HepG2 (cell line): Measurements from ENCODE around the gene ABCG4. TPM values are rescaled to one million over a fixed set of nuclear protein-coding genes. Genes with fewer than 3 reads are reported as not detected.

Experiments
- ATAC-seq: fragments of 200-7000 bp; cut with Tn5 transposase; 3 replicates; pipeline ENCODE4 v1.9.1; 2020; ENCODE audit warnings: mild to moderate bottlenecking, moderate library complexity
- BruUV-seq: library from RNA; stranded (reverse); fragments of 400-500 nt; replicated peaks from 2 replicates; lab custom pipeline; 2021; lab: Mats Ljungman, UMichigan
- CTCF ChIA-PET: fragments of 300-600 bp; formaldehyde crosslinking; extraction: SDS; loops from one replicate; lab custom pipeline; 2021; ENCODE audit warnings: low total read pairs, inconsistent platforms, low intra/inter-chr PET ratio; lab: Yijun Ruan, JAX
- POLR2A ChIA-PET: fragments of 350-600 bp; sonication (Branson Sonifier 250); formaldehyde crosslinking; loops from one replicate; lab custom pipeline; 2020; ENCODE audit warnings: antibody characterized with exemption, inconsistent platforms; lab: Yijun Ruan, JAX
- DNase-seq: peaks from one replicate; pipeline ENCODE4 v3.0.0-alpha.2; 2015; ENCODE audit warnings: low spot score
- FAIRE-seq: peaks from 3 replicates; lab custom pipeline; 2011; peaks lifted over from hg19 to GRCh38; lab: Jason Lieb, UNC
- H2AFZ ChIP-seq: one replicate; pipeline ENCODE4 v1.6.1; 2011; ENCODE audit warnings: low read length, inconsistent platforms
- H3K27ac ChIP-seq: fragments of 300-600 bp; 3 replicates; pipeline ENCODE4 v1.8.0; 2011; ENCODE audit warnings: mixed run types, mild to moderate bottlenecking, mixed read lengths, low read length, inconsistent platforms; ENCODE audit not compliant: insufficient read depth; ENCODE audit errors: extremely low read length
- H3K27me3 ChIP-seq, 2 experiments: fragments of 200-600 bp in 1 of 2; 2 replicates in 1 of 2; 3 replicates in 1 of 2; pipeline versions ENCODE4 v1.6.0 to v1.8.0; 2011; ENCODE audit warnings: low read length in 2 of 2, mild to moderate bottlenecking in 2 of 2, moderate library complexity in 2 of 2, inconsistent platforms in 1 of 2; ENCODE audit not compliant: insufficient read depth in 2 of 2, control insufficient read depth in 1 of 2
- H3K36me3 ChIP-seq, 2 experiments: fragments of 200-600 bp in 1 of 2; replicated peaks in 1 of 2; 2 replicates in 1 of 2; 3 replicates in 1 of 2; pipeline versions ENCODE4 v1.5.1 to v1.8.0; 2011; ENCODE audit warnings: low read length in 2 of 2, inconsistent platforms in 1 of 2; ENCODE audit not compliant: insufficient read depth in 2 of 2, control insufficient read depth in 1 of 2
- H3K4me1 ChIP-seq: 2 replicates; pipeline ENCODE4 v1.5.1; 2012; ENCODE audit warnings: low read length, inconsistent platforms; ENCODE audit not compliant: insufficient read depth
- H3K4me2 ChIP-seq: 2 replicates; pipeline ENCODE4 v1.6.0; 2011; ENCODE audit warnings: low read depth, low read length, inconsistent platforms
- H3K4me3 ChIP-seq, 3 experiments: fragments of 200-600 bp in 1 of 3; sonication (generic), shearing (Covaris generic) in 1 of 3; replicated peaks in 1 of 3; 2 replicates each; pipeline ENCODE4 v1.5.1; 2011 to 2016; ENCODE audit warnings: low read length in 3 of 3, inconsistent platforms in 2 of 3, low read depth in 2 of 3, mild to moderate bottlenecking in 2 of 3, control low read depth in 1 of 3, mixed read lengths in 1 of 3; ENCODE audit not compliant: insufficient read depth in 1 of 3
- H3K79me2 ChIP-seq: one replicate; pipeline ENCODE4 v1.6.1; 2011; ENCODE audit warnings: low read length, inconsistent platforms; ENCODE audit not compliant: insufficient read depth
- H3K9ac ChIP-seq: 2 replicates; pipeline ENCODE4 v1.6.0; 2011; ENCODE audit warnings: mild to moderate bottlenecking, low read depth, low read length, inconsistent platforms; ENCODE audit not compliant: insufficient read depth
- H3K9me3 ChIP-seq: 2 replicates; pipeline ENCODE4 v1.5.1; 2012; ENCODE audit warnings: mild to moderate bottlenecking, low read length
- H4K20me1 ChIP-seq: 2 replicates; pipeline ENCODE4 v1.6.0; 2011; ENCODE audit warnings: inconsistent platforms, mild to moderate bottlenecking, low read length, moderate library complexity; ENCODE audit not compliant: insufficient read depth
- ATF5 ChIP-seq: sonication (generic); formaldehyde crosslinking; IDR thresholded peaks from 2 replicates; pipeline ENCODE4 v1.4.0; 2020; ENCODE audit warnings: mild to moderate bottlenecking, low read depth, missing genetic modification reagents
- BRF2 ChIP-seq: sonication (generic); formaldehyde crosslinking; IDR thresholded peaks from 2 replicates; pipeline ENCODE4 v1.8.1; 2022; ENCODE audit warnings: mild to moderate bottlenecking, missing genetic modification reagents
- EP300 ChIP-seq, 3 experiments: sonication (generic) in 1 of 3; formaldehyde crosslinking in 1 of 3; IDR thresholded peaks; 2 replicates each; pipeline versions ENCODE4 v1.5.1 to v1.6.1; 2011 to 2020; ENCODE audit warnings: low read depth in 2 of 3, low read length in 2 of 3, borderline replicate concordance in 1 of 3, improper control_type of control experiment in 1 of 3, mild to moderate bottlenecking in 1 of 3, missing genetic modification reagents in 1 of 3, moderate library complexity in 1 of 3
- GATAD2A ChIP-seq: IDR thresholded peaks from 2 replicates; pipeline ENCODE4 v1.6.1; 2016
- IKZF4 ChIP-seq: sonication (generic); formaldehyde crosslinking; IDR thresholded peaks from 2 replicates; pipeline ENCODE4 v1.5.1; 2020; ENCODE audit warnings: borderline replicate concordance, mild to moderate bottlenecking, low read depth, missing genetic modification reagents; ENCODE audit errors: not compliant biosample characterization
- MAZ ChIP-seq, 2 experiments: sonication (generic) in 1 of 2; formaldehyde crosslinking in 1 of 2; IDR thresholded peaks; 2 replicates each; pipeline versions ENCODE4 v1.5.0 to v1.6.1; 2012 to 2020; ENCODE audit warnings: low read depth in 2 of 2, mild to moderate bottlenecking in 2 of 2, borderline replicate concordance in 1 of 2, improper control_type of control experiment in 1 of 2, low read length in 1 of 2, missing genetic modification reagents in 1 of 2, moderate library complexity in 1 of 2
- MIXL1 ChIP-seq: IDR thresholded peaks from 2 replicates; pipeline ENCODE4 v1.6.1; 2016
- MTA1 ChIP-seq: sonication (generic); formaldehyde crosslinking; IDR thresholded peaks from 2 replicates; pipeline ENCODE4 v1.4.0; 2020; ENCODE audit warnings: missing genetic modification reagents, mild to moderate bottlenecking, borderline replicate concordance
- NR3C1 ChIP-seq: sonication (generic); formaldehyde crosslinking; IDR thresholded peaks from 2 replicates; pipeline ENCODE4 v1.4.0; 2020; ENCODE audit warnings: missing genetic modification reagents
- SMARCE1 ChIP-seq: fragments of 450-650 bp; IDR thresholded peaks from 2 replicates; pipeline ENCODE4 v1.6.1; 2017; ENCODE audit warnings: borderline replicate concordance
- SMC3 ChIP-seq: IDR thresholded peaks from 2 replicates; pipeline ENCODE4 v1.6.1; 2011; ENCODE audit warnings: low read length, improper control_type of control experiment
- XBP1 ChIP-seq: sonication (generic); formaldehyde crosslinking; IDR thresholded peaks from 2 replicates; pipeline ENCODE4 v1.5.0; 2020; ENCODE audit warnings: missing genetic modification reagents
- ZNF414 ChIP-seq: sonication (generic); formaldehyde crosslinking; IDR thresholded peaks from 2 replicates; pipeline ENCODE4 v1.5.0; 2020; ENCODE audit warnings: missing genetic modification reagents
- ZNF501 ChIP-seq: sonication (generic); formaldehyde crosslinking; IDR thresholded peaks from 2 replicates; pipeline ENCODE4 v1.5.1; 2020; ENCODE audit warnings: mild to moderate bottlenecking, moderate library complexity, missing genetic modification reagents
- ZNF512 ChIP-seq: sonication (generic); formaldehyde crosslinking; IDR thresholded peaks from 2 replicates; pipeline ENCODE4 v1.4.0; 2020; ENCODE audit warnings: mild to moderate bottlenecking, missing genetic modification reagents
- ZNF780A ChIP-seq: sonication (generic); formaldehyde crosslinking; IDR thresholded peaks from 2 replicates; pipeline ENCODE4 v1.8.0; 2022; ENCODE audit warnings: mild to moderate bottlenecking, missing genetic modification reagents, moderate library complexity
- WGBS: methylation state at CpG from one replicate; pipeline ENCODE4 v1.1.6; 2017; ENCODE audit warnings: low lambda C conversion rate; 5-methylcytosine and 5-hydroxymethylcytosine counted together
- in situ Hi-C: cut with HindIII; loops from 2 replicates; pipeline ENCODE4 v1.10.0; 2017; ENCODE audit warnings: low pct_unique_long_range_greater_than_20kb; ENCODE audit not compliant: extremely low pct_ligation_motif_present
- intact Hi-C: fragments of 100-400 bp; cut with micrococcal nuclease; formaldehyde crosslinking; loops from one replicate; pipeline ENCODE4 v1.10.0; 2022; ENCODE audit not compliant: unreplicated experiment
- polyA plus RNA-seq, 8 experiments: library from polyadenylated mRNA; depleted of rRNA in 3 of 8; stranded (reverse) in 7 of 8; unstranded in 1 of 8; fragments of >200 nt; fragmentation: Illumina TruSeq in 4 of 8; extraction: Trizol in 4 of 8; gene quantifications; 2 replicates each; pipeline versions ENCODE4 v1.2.1 to v1.2.3, GENCODE V29; 2011 to 2016; ENCODE audit warnings: low read depth in 4 of 8, missing spikeins in 1 of 8, mixed read lengths in 1 of 8; ENCODE audit not compliant: insufficient read depth in 1 of 8
- total RNA-seq, 5 experiments: library from RNA; depleted of rRNA; stranded (reverse); fragments of >200 nt; fragmentation: Illumina TruSeq; extraction: Trizol; gene quantifications; 2 replicates each; pipeline ENCODE4 v1.2.3, GENCODE V29; 2016; ENCODE audit warnings: low read depth in 1 of 5

The ABCG4 gene
- total and polyA plus RNA-seq, 2 of the 13 experiments (the other 11 are each of a cell fraction or from before 2014, with no cell fraction given): not detected

DNA sequence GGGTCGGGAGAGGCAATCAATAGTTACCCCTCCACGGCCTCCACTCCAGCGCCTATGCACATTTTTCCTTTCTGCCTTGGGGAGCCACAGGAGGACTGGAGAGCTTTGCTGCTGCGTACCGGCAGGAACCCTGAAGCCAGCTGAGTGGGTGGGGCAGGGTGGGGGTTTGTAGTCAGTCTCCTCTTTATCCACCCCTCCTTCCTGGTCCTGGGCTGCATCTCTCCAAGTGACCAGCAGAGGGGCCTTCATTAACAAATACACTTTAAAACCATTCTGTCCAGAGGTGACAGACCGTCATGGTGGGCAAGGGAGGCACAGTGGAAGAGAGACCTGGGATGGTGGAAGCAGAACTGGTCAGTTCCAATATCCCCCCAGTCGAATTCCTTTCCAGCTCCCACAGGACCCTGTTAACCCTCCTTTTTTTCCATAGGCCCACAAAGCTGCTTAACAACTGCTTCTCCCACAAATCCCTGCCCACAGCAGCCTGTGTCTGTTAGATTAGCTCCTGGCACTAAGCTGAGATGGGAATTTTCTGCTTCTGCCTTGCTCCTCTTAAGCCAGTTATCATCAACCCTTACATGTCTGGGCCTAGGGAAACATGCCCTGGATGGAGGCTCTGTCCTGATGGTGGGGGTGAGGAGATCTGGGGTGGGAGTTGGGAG lies 3.9 kb upstream of the ABCG4 start:
- Histone ChIP-seq H3K79me2 (no peaks in the 10 kb centered on the region), H3K9ac (no peak overlapping the region), H3K27me3 (peaks cover 10 to 33% of the 10 kb centered on the region in 2 experiments), H3K4me1 (peaks cover 6% of the 10 kb centered on the region; the same call in 1 of the 2 replicates), H2AFZ (no peak overlapping the region), H3K4me3 (no peak overlapping the region), H3K36me3 (no peaks in the 10 kb centered on the region), H3K27ac (no peak overlapping the region), H3K4me2 (peak overlapping the region; percentile 39; the same call in 1 of the 2 replicates), H3K9me3 (no peaks in the 10 kb centered on the region), H4K20me1 (no peaks in the 10 kb centered on the region)
- POLR2A ChIA-PET: interaction anchor here (0.6 to 1.8 kb wide), 4 partner anchors 24 to 129 kb away, joined by 3 to 11 read pairs (median 6); partner anchors contain the start of genes HINFP and NLRX1
- ATAC-seq (peak; percentile 90), FAIRE-seq (peak; percentile 70), DNase-seq (peak; percentile 77)
- CTCF ChIA-PET: interaction anchor here (1.1 to 2.9 kb wide), 2 partner anchors 11 to 52 kb away, joined by 3 to 25 read pairs; no protein-coding TSS in a partner anchor
- no TSS peak for BruUV-seq
- intact Hi-C loops: loop anchor here (1.0 to 2.0 kb wide), 2 partner anchors 50 to 52 kb away; a partner anchor contains a TSS
- in situ Hi-C loops: no loop called here
- 5% methylated on average over 4 of the region's 7 CpGs for WGBS
- TF ChIP-seq ATF5 (CRISPR knock-in tag): no peak
- no peak for TF ChIP-seq ZNF512
- TF ChIP-seq SMARCE1: no peak
- TF ChIP-seq XBP1 (CRISPR knock-in tag): no peak
- TF ChIP-seq EP300 (IDR thresholded peaks at IDR 0.05; ENCODE audit: low read depth in 2 of 2, low read length in 2 of 2): no peak
- TF ChIP-seq EP300 (CRISPR knock-in tag; IDR thresholded peaks at IDR 0.05; ENCODE audit: borderline replicate concordance): no peak
- 0 out of 2 replicates have a peak, but pooled peaks have one; percentile 29 for TF ChIP-seq GATAD2A (CRISPR knock-in tag)
- TF ChIP-seq BRF2: no peak
- no peak for TF ChIP-seq IKZF4 (CRISPR knock-in tag)
- TF ChIP-seq ZNF414 (CRISPR knock-in tag): no peak
- TF ChIP-seq MIXL1 (CRISPR knock-in tag): peak; percentile 27; the same call in 1 of the 2 replicates
- no peak for TF ChIP-seq ZNF780A
- no peak for TF ChIP-seq MTA1 (CRISPR knock-in tag)
- TF ChIP-seq ZNF501: 0 out of 2 replicates have a peak, but pooled peaks have one; percentile 43
- TF ChIP-seq SMC3: peak; percentile 57
- no peak for TF ChIP-seq NR3C1 (CRISPR knock-in tag)
- 0 out of 2 replicates have a peak, but pooled peaks have one; percentile 36 for TF ChIP-seq MAZ (IDR thresholded peaks at IDR 0.05; ENCODE audit: borderline replicate concordance, low read depth, low read length)
- no peak for TF ChIP-seq MAZ (CRISPR knock-in tag; IDR thresholded peaks at IDR 0.05; ENCODE audit: low read depth)
